Left colon (tissue), 2 donors: ENCODE data around the gene STK32B. TPM values are rescaled to one million over a fixed set of nuclear protein-coding genes. Genes with fewer than 3 reads are reported as not detected.
"Not testable (repeated sequence)": the region's sequence is repeated elsewhere in the genome, so short reads cannot be mapped to it uniquely, and the experiment has no call there.

Experiments
- ATAC-seq: fragments of 200-7000 bp; cut with Tn5 transposase; one replicate; pipeline ENCODE4 v1.9.1; 2020; ENCODE audit warnings: mild to moderate bottlenecking, moderate library complexity
- DNase-seq, 2 donors: peaks; one replicate each; pipeline ENCODE4 v3.0.0-alpha.2; 2020
- intact Hi-C, 2 donors: fragments of 100-400 bp; cut with DNase I in 1 of 2; cut with micrococcal nuclease in 1 of 2; formaldehyde crosslinking; loops; one replicate each; pipeline versions ENCODE4 v1.11.2 to v1.14.0; 2022; cut with DNase I, micrococcal nuclease
- long read RNA-seq: library from polyadenylated mRNA; unstranded; transcript quantifications from one replicate; pipeline ENCODE4 v2.0.0, GENCODE V29; 2021
- total RNA-seq, 2 donors: library from RNA; stranded (reverse); fragmentation: NEBNext Ultra II Directional; extraction: Animal tissue kit (Norgen Biotek cat#: 25700); gene quantifications; one replicate each; pipeline ENCODE4 v1.2.1, GENCODE V29; 2021
- donor health status: DM: no; HTN: no; CAD: no.
- donor health status: DM: yes; HTN: yes; CAD: no.

STK32B gene
- total RNA-seq, result under 1 TPM; 0.40 to 0.78 TPM
- long read RNA-seq, partial matches to known transcripts, result 0 of 2 reads
- long read RNA-seq, other reads (novel, unspliced or antisense), result 1 of 2 reads

DNA sequence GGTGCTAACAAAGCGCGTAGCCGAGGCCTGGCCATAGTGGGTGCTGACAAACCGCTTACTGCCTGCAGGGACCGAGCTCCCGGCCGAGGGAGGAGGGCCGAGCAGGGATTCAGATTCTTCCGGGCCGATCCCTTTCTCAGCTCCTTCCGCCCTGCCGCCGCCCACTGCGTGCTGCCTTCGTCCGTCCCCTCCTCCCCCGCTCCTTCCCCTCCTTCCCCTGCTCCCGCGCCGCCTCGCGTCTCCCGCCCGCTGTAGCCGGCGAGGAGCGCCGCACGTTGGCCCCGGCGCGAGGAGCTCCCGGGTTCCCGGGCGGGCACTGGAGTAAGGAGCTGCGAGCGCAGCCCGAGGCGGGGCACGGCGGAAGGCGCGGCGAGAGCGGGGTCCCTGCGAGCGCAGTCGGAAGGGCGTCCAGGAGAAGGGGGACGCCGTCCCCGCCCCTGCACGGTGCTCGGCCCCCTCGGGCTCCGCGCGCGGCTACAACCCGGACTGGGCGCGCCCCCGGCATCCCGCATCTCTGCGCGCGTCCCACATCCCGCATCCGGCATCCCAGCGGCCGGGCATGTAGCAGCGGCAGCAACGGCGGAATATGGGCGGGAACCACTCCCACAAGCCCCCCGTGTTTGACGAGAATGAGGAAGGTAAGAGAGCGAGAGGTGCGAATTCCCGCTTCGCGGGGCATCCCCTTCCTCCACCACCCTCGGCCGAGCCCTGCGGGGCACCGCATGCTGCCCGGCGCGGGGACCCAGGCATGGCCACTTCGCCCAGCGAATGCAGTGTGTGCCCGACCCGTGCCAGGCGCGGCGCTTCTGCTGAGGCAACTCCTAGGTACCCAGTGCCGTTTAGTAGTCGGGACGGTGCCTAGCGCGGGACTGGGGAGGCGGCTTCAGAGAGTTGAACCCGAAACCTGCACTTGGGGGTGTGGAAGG lies at the start of gene STK32B:
STK32B (plus strand) TSS at position 203 of the 926 bp plus-strand sequence.
- intact Hi-C loops, result no loop called here
- DNase-seq, result peak; percentile 36 to 46
- ATAC-seq, result peak; percentile 52

DNA sequence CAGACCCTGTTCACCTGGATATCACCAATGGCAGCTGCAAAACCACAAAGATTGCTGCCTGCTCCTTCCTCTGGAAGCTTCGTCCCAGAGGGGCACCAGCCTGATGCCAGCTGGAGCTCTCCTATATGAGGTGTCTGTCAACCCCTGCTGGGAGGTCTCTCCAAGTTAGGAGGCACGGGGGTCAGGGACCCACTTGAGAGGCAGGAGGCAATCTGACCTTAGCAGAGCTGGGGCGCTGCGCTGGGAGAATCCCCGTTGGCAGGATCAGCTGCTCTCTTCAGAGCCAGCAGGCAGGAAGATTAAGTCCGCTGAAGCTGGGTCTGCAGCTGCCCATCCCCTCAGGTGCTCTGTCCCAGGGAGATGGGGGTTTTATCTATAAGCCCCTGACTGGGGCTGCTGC lies 49.6 kb upstream of the STK32B start:
- DNase-seq, intact Hi-C loops, ATAC-seq: not testable (repeated sequence)

- intact Hi-C loops, result no loop called here
- DNase-seq (no peak), ATAC-seq (no peak)
Measured at GRCh38 chr4:5003372-5003857, 47.9 kb upstream of the STK32B start.

DNA sequence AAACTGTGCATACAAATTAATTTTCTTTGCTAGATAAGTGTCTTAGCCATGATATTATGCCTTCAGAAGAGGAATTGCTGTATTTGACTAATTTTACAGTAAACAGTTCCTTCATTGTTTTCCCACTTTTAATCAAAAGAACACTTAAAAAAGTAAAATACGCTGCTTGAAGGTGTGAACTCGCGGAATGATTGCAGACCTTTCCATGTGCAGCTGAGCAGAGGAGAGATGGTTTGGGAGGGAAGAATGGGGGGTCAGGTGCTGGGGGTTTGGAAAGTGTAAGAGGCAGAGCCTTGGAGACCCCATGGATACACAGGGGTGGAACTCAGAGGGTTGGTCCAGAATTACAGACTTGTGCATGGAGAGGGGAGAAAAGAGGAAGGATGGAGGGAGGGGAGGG lies 47.4 kb upstream of the STK32B start:
- intact Hi-C loops, result no loop called here
- no peak for ATAC-seq

DNA sequence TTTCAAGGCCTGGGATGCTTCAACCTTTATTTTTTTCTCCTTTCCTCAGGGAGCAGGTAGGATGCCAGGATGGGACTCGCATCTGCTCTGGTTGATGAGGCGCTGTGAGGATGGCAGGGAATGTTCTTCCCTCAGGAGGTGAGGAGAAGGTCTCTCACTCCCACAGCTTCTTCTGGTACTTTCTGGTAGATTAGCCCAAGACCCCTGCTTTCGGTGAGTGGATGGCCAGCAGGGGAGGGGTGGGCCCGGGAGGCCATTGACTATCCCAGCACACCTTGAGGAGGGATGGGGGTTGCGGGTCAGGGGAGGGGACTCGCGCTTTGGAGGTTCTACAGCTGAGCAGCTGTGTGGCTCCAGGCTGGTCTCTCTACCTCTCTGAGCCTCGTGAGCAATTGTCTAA lies 46.8 kb upstream of the STK32B start:
- intact Hi-C loops, result no loop called here
- no peak for DNase-seq
- no peak for ATAC-seq

More for the DNA sequence above, 47.4 kb upstream of the STK32B start:
- no peak for DNase-seq

DNA sequence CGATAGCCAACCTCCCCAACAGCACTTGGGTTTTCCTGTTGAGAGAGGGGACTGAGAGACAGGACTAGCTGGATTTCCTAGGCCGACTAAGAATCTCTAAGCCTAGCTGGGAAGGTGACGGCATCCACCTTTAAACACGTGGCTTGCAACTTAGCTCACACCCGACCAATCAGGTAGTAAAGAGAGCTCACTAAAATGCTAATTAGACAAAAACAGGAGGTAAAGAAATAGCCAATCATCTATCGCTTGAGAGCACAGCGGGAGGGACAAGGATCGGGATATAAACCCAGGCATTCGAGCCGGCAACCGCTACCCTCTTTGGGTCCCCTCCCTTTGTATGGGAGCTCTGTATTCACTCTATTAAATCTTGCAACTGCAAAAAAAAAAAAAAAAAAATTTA lies 44.3 kb upstream of the STK32B start:
- intact Hi-C loops, ATAC-seq, DNase-seq: not testable (repeated sequence)

- intact Hi-C loops, result no loop called here
- ATAC-seq (no peak), DNase-seq (no peak)
Measured at GRCh38 chr4:5009796-5010195, 41.5 kb upstream of the STK32B start.

GRCh38 chr4:5010984-5011383 lies 40.3 kb upstream of the STK32B start:
- no peak for DNase-seq
- intact Hi-C loops, result no loop called here
- ATAC-seq, result no peak

DNA sequence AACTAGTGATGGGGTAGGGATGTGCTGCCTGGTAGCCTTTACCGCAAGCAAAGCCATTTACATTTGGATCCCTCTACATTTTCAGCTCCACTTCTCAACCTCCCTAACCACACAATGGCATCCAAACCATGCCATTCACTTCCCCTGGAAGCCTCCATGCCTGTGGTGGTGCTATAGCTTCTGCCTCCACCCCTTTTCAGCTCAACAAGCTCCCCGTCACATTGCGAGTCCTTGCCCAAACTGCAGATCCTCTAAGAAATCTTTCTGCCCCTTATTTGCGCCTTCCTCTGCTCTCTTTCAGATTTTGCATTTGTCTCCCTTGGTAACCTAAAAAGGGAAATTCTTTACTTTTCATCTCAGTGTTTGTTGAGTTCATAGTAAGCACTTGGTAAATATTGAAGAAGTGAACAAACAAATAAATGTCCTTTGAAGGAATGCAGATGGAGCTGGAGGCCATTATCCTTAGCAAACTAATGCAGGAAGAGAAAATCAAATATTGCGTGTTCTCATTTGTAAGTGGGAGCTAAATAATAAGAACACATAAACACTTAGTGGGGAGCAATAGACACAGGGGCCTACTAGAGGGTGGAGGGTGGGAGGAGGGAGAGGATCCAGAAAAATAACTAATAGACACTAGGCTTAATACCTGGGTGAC lies 38.9 kb upstream of the STK32B start:
- no peak for ATAC-seq
- intact Hi-C loops, result no loop called here
- no peak for DNase-seq

- no peak for DNase-seq
- ATAC-seq, result no peak
- intact Hi-C loops, result no loop called here
Measured at GRCh38 chr4:5012958-5013357, 38.3 kb upstream of the STK32B start.

DNA sequence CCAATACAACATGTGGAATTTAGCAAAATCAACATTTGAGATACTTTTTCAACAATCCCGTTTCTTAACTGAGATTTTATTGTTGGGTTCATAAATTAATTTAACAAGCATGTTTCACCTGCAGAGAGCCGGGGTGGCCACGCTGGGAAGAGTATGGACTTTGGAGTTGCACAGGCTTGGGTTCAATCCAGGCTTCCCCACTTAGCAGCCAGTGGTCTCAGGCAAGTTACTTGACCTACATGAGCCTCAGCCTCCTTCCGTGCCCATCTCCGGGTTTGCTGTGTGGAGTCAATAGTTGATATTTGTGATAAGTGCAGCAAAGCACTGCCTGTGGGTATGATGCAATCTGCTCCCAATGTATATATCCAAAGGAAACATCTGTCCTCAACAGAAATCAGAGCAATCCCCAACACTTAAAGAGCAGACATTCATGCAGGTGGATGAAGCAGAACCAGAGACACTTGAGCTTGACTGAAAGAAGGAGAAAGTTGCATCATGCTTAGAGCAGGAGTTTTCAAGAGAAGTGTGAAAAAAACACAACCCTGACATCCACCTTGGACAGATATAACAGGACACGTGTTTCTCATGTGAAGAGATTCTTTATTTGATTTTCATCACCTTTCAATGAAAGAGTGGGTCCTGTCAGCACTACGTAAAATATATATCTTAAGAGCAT lies 37.1 kb upstream of the STK32B start:
- intact Hi-C loops, result no loop called here
- ATAC-seq, result no peak

DNA sequence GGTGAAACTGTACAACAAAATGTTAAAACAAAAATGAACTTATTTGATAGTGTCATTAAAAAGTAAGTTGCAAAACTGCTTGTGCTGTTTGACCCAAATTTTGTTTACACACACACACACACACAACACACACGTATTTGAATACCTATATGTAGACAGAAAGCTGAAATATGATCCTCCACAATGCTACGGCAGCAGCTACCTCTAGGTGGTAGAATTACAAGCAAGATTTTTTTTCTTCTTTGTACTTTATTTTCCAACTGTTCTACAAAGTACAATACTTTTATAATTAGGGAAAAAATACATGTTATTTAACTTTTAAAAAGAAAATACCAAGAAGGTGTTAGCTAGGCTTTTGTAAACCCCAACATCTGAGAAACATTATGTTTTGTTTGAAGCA lies 33.2 kb upstream of the STK32B start:
- DNase-seq, result no peak
- ATAC-seq, result no peak
- intact Hi-C loops, result no loop called here

More for the DNA sequence above, 37.1 kb upstream of the STK32B start:
- no peak for DNase-seq

DNA sequence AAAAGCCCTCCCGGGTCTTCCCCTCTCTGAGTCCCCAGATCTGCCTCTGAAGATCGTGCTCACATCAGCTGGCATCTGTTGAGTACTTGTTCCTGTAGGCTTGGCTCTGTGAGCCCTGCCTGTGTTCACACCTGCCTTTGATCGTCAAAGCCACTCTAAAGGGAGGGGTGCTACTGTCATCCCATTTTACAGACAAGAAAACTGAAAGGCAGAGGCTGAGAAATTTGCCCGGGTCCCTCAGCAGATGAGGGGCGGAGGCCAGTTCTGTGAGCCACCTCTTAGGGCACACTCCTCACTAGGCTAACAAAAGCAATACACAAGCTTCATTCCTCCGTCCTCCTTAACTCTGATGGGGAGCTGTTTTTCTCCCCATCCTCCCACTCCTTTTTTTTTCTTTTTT lies 32.7 kb upstream of the STK32B start:
- no peak for DNase-seq
- no peak for ATAC-seq
- intact Hi-C loops, result no loop called here

GRCh38 chr4:5019274-5019673 lies 32.0 kb upstream of the STK32B start, which contains the start of gene CYTL1:
TSS of gene CYTL1 (minus strand) at chr4:5019458. CDS start at chr4:5019445, 13 bp downstream.
- intact Hi-C loops, result no loop called here
- ATAC-seq, result no peak
- DNase-seq, result no peak

- DNase-seq (no peak), ATAC-seq (no peak)
- intact Hi-C loops, result no loop called here
Measured at GRCh38 chr4:5019796-5020195, 31.5 kb upstream of the STK32B start.

- ATAC-seq (no peak), DNase-seq (no peak)
- intact Hi-C loops, result no loop called here
Measured at GRCh38 chr4:5020341-5020740, 30.9 kb upstream of the STK32B start.

DNA sequence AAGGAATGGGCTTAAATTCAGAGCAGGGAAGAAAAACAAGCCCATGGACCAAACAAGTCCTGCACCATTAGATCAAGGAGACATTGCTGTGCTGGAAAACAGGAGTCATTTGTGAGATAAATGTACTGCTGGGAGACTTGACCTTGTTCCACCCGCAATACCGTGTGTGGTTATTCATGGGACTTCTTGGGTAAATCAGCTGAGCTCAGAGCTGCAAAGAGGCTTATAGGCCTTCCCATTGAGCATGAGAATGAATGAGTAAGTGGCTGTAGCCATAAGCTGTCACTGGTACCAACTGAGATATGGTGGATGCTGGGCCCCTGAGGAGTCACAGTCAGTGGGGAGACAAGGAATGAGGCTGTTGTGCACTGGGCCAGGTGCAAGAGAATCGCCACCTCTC lies 29.7 kb upstream of the STK32B start:
- DNase-seq (no peak), ATAC-seq (no peak)
- intact Hi-C loops, result no loop called here

DNA sequence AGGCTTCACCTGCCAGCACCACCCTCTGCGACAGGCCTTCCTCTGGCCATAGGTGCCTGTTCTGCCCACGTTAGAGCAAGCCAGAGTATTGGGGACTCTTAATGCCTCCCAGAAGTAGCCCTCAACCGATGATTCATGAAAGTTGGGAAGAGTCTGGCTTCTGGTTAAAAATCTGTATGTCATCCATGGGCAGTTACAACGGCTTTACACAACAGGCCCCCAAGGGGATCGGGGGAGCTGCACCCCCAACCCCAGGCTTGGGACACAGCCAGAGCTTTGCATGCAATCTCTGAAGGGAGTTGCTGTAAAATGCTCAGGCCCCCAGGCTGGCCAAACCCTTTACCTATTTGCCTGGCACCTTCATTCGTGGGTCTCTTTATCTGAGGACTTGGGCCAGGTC lies 26.6 kb upstream of the STK32B start:
- no peak for DNase-seq
- ATAC-seq, result no peak
- intact Hi-C loops, result no loop called here

GRCh38 chr4:5026371-5026770 lies 24.9 kb upstream of the STK32B start:
- intact Hi-C loops, result no loop called here
- DNase-seq (no peak), ATAC-seq (no peak)
